SK-N-SH (cell line): ENCODE measurements around the gene EVA1A.

Experiments
- POLR2AphosphoS5 ChIP-seq: IDR thresholded peaks from 2 replicates; pipeline ENCODE4 v1.6.1; 2012; ENCODE audit warnings: low read depth, low read length
- TF ChIP-seq, protein P1 (sequence below): fragments of 200-600 bp; sonication (generic); IDR thresholded peaks from 2 replicates; pipeline ENCODE4 v1.6.1; 2017; ENCODE audit warnings: antibody characterized with exemption, mild to moderate bottlenecking, moderate library complexity

- TF ChIP-seq, protein P1, sequence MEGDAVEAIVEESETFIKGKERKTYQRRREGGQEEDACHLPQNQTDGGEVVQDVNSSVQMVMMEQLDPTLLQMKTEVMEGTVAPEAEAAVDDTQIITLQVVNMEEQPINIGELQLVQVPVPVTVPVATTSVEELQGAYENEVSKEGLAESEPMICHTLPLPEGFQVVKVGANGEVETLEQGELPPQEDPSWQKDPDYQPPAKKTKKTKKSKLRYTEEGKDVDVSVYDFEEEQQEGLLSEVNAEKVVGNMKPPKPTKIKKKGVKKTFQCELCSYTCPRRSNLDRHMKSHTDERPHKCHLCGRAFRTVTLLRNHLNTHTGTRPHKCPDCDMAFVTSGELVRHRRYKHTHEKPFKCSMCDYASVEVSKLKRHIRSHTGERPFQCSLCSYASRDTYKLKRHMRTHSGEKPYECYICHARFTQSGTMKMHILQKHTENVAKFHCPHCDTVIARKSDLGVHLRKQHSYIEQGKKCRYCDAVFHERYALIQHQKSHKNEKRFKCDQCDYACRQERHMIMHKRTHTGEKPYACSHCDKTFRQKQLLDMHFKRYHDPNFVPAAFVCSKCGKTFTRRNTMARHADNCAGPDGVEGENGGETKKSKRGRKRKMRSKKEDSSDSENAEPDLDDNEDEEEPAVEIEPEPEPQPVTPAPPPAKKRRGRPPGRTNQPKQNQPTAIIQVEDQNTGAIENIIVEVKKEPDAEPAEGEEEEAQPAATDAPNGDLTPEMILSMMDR, result no peak
- TF ChIP-seq POLR2AphosphoS5, result no peak
These were observed 35.1 kb downstream of the EVA1A start for GRCh38 chr2:75525434-75526310.
